Esophagus (tissue), 2 donors: ENCODE measurements around the gene SEPTIN11. TPM values are rescaled to one million over a fixed set of nuclear protein-coding genes. Genes with fewer than 3 reads are reported as not detected.
"Not testable (repeated sequence)": the region's sequence is repeated elsewhere in the genome, so short reads cannot be mapped to it uniquely, and the experiment has no call there.

Experiments
- H3K27ac ChIP-seq, 2 donors: one replicate each; pipeline ENCODE4 v1.5.1; 2013; ENCODE audit warnings: low read depth in 2 of 2, mild to moderate bottlenecking in 2 of 2, inconsistent platforms in 1 of 2, low read length in 1 of 2, moderate library complexity in 1 of 2
- H3K27me3 ChIP-seq, 2 donors: one replicate each; pipeline ENCODE4 v1.6.1; 2013; ENCODE audit warnings: low read length in 2 of 2, control low read depth in 1 of 2, mild to moderate bottlenecking in 1 of 2; ENCODE audit not compliant: insufficient read depth in 2 of 2, control insufficient read depth in 1 of 2
- H3K36me3 ChIP-seq, 2 donors: one replicate each; pipeline ENCODE4 v1.6.1; 2013; ENCODE audit warnings: low read length in 1 of 2; ENCODE audit not compliant: control insufficient read depth in 2 of 2, insufficient read depth in 2 of 2
- H3K4me1 ChIP-seq, 2 donors: one replicate each; pipeline ENCODE4 v1.6.1; 2013; ENCODE audit warnings: low read length in 1 of 2; ENCODE audit not compliant: control insufficient read depth in 2 of 2, insufficient read depth in 2 of 2
- H3K4me3 ChIP-seq, 2 donors: one replicate each; pipeline ENCODE4 v1.5.1; 2013; ENCODE audit warnings: low read length in 2 of 2, mild to moderate bottlenecking in 2 of 2, low read depth in 1 of 2, moderate library complexity in 1 of 2
- H3K9me3 ChIP-seq, 2 donors: one replicate each; pipeline ENCODE4 v1.6.1; 2013; ENCODE audit warnings: mild to moderate bottlenecking in 2 of 2, low read depth in 1 of 2, low read length in 1 of 2, moderate library complexity in 1 of 2; ENCODE audit not compliant: control insufficient read depth in 2 of 2, insufficient read depth in 1 of 2
- WGBS, 2 donors: extraction: QIAGEN DNeasy Blood & Tissue Kit; methylation state at CpG; one replicate each; pipeline ENCODE4 v1.1.7; 2013; 5-methylcytosine and 5-hydroxymethylcytosine counted together
- polyA plus RNA-seq, 2 donors: library from polyadenylated mRNA; stranded (reverse); fragments of 200-250 nt; gene quantifications; one replicate each; pipeline ENCODE4 v1.2.3, GENCODE V29; 2013
- donor health status: healthy with polysubstance abuse.
- donor health status: Bipolar disorder and iron deficiency.

The SEPTIN11 gene
- polyA plus RNA-seq, 2 donors = 7.4 to 9.5 TPM

GRCh38 chr4:76962406-76963130 is 13.0 kb downstream of the SEPTIN11 start:
- Histone ChIP-seq H3K4me1 (no peaks in the 10 kb centered on the region), H3K27ac (no peak overlapping the region), H3K4me3 (no peak overlapping the region), H3K36me3 (no peaks in the 10 kb centered on the region), H3K27me3 (no peaks in the 10 kb centered on the region), H3K9me3 (no peaks in the 10 kb centered on the region)
- WGBS, 2 donors = 68 to 78% methylated on average over 5 of the region's 5 CpGs

GRCh38 chr4:76963131-76963750 is 13.7 kb downstream of the SEPTIN11 start:
- H3K9me3 ChIP-seq = no peaks in the 10 kb centered on the region
- H3K27ac ChIP-seq = no peak overlapping the region
- H3K4me1 ChIP-seq = no peaks in the 10 kb centered on the region
- WGBS, 2 donors = 71 to 79% methylated on average over 4 of the region's 4 CpGs
- no peaks in the 10 kb centered on the region for H3K27me3 ChIP-seq
- H3K4me3 ChIP-seq = no peak overlapping the region
- H3K36me3 ChIP-seq = no peaks in the 10 kb centered on the region

- not testable (repeated sequence) for H3K4me1 ChIP-seq
- 95 to 97% methylated on average over 1 of the region's 1 CpG for WGBS, 2 donors
Measured at GRCh38 chr4:76963927-76964326, 14.4 kb downstream of the SEPTIN11 start.

GRCh38 chr4:76964769-76965168 is 15.2 kb downstream of the SEPTIN11 start:
- no peak overlapping the region for H3K4me3 ChIP-seq
- no peak overlapping the region for H3K27ac ChIP-seq
- H3K27me3 ChIP-seq = no peaks in the 10 kb centered on the region
- no peaks in the 10 kb centered on the region for H3K36me3 ChIP-seq
- H3K4me1 ChIP-seq = no peaks in the 10 kb centered on the region
- H3K9me3 ChIP-seq = no peaks in the 10 kb centered on the region
- 32 to 47% methylated on average over 1 of the region's 1 CpG for WGBS, 2 donors

More at GRCh38 chr4:76963927-76964326, 14.4 kb downstream of the SEPTIN11 start:
- not testable (repeated sequence) for H3K9me3 ChIP-seq, H3K27me3 ChIP-seq, H3K4me3 ChIP-seq, H3K27ac ChIP-seq, H3K36me3 ChIP-seq

- no peak overlapping the region for H3K4me3 ChIP-seq
- H3K9me3 ChIP-seq = no peaks in the 10 kb centered on the region
- no peaks in the 10 kb centered on the region for H3K27me3 ChIP-seq
- H3K36me3 ChIP-seq = no peaks in the 10 kb centered on the region
- H3K4me1 ChIP-seq = no peaks in the 10 kb centered on the region
- H3K27ac ChIP-seq = no peak overlapping the region
- 96% methylated on average over 2 of the region's 2 CpGs for WGBS, 2 donors
Measured at GRCh38 chr4:76965866-76966579, 16.5 kb downstream of the SEPTIN11 start.

- Histone ChIP-seq H3K36me3 (no peaks in the 10 kb centered on the region), H3K27ac (no peak overlapping the region), H3K27me3 (no peaks in the 10 kb centered on the region), H3K4me1 (peaks cover 0 to 2% of the 10 kb centered on the region in 2 donors), H3K9me3 (no peaks in the 10 kb centered on the region), H3K4me3 (no peak overlapping the region)
- WGBS, 2 donors = 88 to 92% methylated on average over 4 of the region's 4 CpGs
Measured at GRCh38 chr4:76968937-76969336, 19.4 kb downstream of the SEPTIN11 start.

- WGBS, 2 donors = 77 to 86% methylated on average over 3 of the region's 3 CpGs
- no peak overlapping the region for H3K27ac ChIP-seq
- no peaks in the 10 kb centered on the region for H3K9me3 ChIP-seq
- no peaks in the 10 kb centered on the region for H3K36me3 ChIP-seq
- no peaks in the 10 kb centered on the region for H3K27me3 ChIP-seq
- peaks cover 0 to 2% of the 10 kb centered on the region in 2 donors for H3K4me1 ChIP-seq
- no peak overlapping the region for H3K4me3 ChIP-seq
Measured at GRCh38 chr4:76969495-76969894, 19.9 kb downstream of the SEPTIN11 start.

- 90 to 93% methylated on average over 5 of the region's 5 CpGs for WGBS, 2 donors
- Histone ChIP-seq H3K4me1 (peaks cover 0 to 2% of the 10 kb centered on the region in 2 donors), H3K36me3 (no peaks in the 10 kb centered on the region), H3K4me3 (no peak overlapping the region), H3K27ac (no peak overlapping the region), H3K27me3 (no peaks in the 10 kb centered on the region), H3K9me3 (no peaks in the 10 kb centered on the region)
Measured at GRCh38 chr4:76969941-76970529, 20.5 kb downstream of the SEPTIN11 start.

- no peak overlapping the region for H3K27ac ChIP-seq
- no peaks in the 10 kb centered on the region for H3K27me3 ChIP-seq
- no peak overlapping the region for H3K4me3 ChIP-seq
- no peaks in the 10 kb centered on the region for H3K9me3 ChIP-seq
- WGBS, 2 donors = 78 to 93% methylated on average over 1 of the region's 1 CpG
- no peaks in the 10 kb centered on the region for H3K36me3 ChIP-seq
- H3K4me1 ChIP-seq = peaks cover 0 to 2% of the 10 kb centered on the region in 2 donors
Measured at GRCh38 chr4:76972306-76972705, 22.8 kb downstream of the SEPTIN11 start.
